Measurements from ENCODE around the gene SULT1E1.

The SULT1E1 gene

GRCh38 chr4:69860052-69860451, at the start of gene SULT1E1:
SULT1E1 (minus strand) TSS chr4:69860145; CDS start chr4:69857644, 2,501 bp downstream.
- DNase-seq = no peak

DNA sequence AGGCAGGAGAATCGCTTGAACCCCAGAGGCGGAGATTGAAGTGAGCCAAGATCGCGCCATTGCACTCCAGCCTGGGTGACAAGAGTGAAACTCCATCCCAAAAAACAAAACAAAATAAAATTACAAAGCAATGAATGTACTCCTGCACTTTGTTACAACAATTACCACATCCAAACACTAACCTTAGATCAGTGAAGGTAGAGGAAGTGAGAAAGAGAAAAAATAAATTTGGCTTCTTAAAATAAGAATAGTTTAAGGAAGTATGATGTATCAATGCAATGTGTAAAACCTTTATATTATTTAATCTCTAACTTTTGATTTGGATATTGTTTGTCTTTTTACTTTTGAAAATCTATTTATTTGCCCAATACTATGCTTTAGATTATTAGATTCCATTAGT, 49.2 kb upstream of the SULT1E1 start:
- no peak for DNase-seq

DNA sequence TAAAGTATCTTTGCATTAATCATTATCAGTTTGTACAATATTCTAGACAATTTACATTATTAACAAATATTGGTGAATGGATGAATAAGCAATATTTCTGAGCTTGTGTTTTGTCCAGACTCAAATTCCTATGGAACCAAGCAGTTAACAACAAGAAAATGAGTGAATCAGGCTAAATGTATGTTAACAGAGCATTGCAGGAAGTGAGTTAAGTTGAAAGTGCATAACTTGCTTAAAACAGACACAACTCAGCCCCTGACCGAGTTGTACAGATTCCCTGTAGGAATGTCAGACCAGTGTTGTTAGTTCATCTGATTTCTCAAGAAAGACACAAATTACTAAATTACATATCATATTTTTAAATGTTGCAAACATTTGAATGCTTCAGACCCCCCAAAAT, 47.2 kb upstream of the SULT1E1 start:
- no peak for DNase-seq

GRCh38 chr4:69896530-69897116, 36.7 kb upstream of the SULT1E1 start:
- DNase-seq = no peak

DNA sequence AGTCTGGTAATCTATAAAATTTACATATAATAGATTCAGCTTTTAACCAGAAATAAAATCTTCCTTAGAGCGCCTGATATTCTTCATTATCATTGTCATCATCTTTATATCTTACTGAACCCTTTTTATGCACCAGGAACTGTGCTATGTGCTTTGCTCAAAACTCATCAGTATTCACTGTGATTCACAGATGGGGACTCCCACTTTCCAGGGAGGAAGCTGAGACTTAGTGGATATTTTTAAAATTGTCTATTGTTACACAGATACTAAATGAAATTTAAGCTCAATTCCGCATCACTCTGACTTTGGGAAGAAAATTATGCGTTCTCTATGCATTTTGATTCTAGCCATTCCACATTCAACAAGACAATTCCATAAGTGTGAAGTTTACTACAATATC, 34.8 kb upstream of the SULT1E1 start:
- no peak for DNase-seq

- no peak for DNase-seq
Measured at GRCh38 chr4:69894186-69894585, 34.2 kb upstream of the SULT1E1 start.

GRCh38 chr4:69888336-69888735, 28.4 kb upstream of the SULT1E1 start:
- DNase-seq = no peak

GRCh38 chr4:69882150-69882549, 22.2 kb upstream of the SULT1E1 start:
- DNase-seq = no peak

DNA sequence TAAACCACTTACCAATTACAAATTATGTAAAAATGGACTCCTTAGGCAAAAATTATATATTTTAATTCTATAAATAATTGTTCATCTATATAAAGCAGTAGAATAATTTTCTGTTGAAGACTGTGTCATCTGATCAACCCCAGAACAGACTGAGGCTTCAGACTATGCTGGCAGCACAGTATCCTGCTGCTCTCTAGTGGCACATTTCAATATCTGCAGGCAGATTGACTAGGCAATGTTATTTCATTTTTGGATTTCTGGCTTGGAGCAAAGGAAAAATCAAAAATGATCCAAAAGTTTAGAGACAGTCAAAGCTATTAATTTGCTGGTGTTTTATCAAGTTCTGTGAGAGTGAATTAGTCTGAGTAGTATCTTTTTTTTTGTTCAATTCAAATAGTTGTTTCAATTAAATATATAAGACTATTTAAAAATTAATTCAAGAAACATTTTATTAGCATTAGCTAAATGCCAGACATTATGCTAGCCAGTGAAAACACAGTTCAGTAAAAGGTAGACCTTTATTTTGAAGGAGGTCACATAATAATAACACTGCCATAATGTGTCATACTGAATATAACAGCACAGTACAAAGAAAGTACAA, 21.3 kb upstream of the SULT1E1 start:
- peak in 12 of 51 donors; percentile 0 to 27 (median 2) for DNase-seq

- no peak for DNase-seq
Measured at GRCh38 chr4:69878250-69878649, 18.3 kb upstream of the SULT1E1 start.

GRCh38 chr4:69877453-69877852, 17.5 kb upstream of the SULT1E1 start:
- no peak for DNase-seq

- no peak for DNase-seq
Measured at GRCh38 chr4:69876071-69876470, 16.1 kb upstream of the SULT1E1 start.

DNA sequence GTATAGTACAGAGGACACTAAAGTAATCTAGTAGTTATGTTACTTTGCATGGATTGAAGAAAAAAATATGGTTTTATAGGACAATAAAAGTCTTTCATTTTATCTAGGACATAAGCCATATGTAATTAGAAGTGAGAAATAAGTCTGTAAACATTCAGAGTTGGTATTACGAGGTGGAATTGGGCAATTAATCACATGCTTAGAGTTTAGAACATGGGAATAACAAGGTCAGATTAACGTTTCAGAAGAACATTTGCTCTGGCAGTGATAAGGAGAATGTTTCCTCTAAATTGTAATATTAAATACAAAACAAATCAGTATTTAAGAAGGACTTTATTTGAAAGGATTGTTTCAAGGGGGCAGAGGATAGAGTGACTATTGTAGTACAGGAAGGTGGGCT, 15.6 kb upstream of the SULT1E1 start:
- no peak for DNase-seq

GRCh38 chr4:69874507-69874906, 14.6 kb upstream of the SULT1E1 start:
- DNase-seq = no peak

- no peak for DNase-seq
Measured at GRCh38 chr4:69861756-69862155, 1.8 kb upstream of the SULT1E1 start.

DNA sequence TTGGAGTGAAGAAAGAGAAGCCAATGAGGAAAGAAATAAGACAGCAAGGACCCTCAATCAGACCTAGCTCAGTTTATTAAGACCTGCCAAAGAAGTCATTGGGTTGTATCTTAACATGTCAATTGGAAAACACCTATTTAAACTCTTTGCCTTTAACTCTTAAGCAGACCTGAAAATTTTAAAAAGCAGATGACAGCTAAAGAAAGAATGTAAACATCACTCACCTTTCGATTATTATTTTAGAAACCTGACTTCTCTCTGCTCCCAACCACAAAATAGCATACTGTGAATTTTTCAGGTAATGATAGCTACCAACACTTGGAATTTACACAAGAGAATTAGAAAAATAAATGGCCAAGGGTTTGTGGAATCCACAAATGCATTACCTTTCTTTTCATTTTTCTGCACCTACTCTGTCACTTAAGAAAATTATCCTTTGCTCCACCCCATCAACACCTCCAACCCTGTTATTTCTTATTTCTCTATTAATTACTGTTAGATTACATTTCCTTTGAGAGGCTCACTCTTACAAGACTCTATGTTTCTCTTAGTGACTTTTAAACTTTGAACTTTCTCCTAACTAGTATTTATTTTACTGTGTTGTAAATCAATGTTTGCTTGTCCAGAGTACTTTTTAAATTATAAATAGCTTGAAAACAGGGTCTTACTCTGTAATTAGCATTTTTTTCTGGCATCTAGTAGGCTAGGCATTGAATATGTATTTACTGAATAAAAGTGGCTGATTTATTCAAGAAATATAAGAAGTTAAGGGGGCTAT, 765 bp upstream of the SULT1E1 start:
- no peak for DNase-seq

DNA sequence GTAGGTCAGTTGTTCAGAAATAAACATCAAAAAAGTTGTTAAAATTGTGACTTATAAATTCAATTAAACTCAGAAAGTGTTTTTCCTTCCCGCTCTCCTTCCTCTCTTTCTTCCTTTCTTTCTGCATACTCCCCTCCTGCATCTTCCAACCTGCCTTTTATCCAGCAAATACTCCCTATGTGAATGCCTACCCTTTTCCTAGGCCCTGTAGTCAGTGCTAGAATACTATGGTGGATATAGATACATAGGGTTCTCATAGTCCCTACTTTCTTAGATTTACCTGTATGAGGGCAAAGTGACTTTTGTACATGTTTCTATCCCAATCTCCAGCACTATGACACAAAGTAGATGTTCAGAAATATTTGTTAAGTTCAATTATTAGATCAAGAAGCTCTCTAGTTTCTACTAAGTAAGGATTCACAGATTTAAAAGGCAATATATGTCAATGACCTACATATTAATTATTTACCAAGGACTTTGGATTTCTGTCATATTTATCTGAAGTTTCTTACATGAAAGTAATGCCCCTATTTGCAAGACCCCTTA, 732 bp downstream of the SULT1E1 start:
- DNase-seq = no peak

DNA sequence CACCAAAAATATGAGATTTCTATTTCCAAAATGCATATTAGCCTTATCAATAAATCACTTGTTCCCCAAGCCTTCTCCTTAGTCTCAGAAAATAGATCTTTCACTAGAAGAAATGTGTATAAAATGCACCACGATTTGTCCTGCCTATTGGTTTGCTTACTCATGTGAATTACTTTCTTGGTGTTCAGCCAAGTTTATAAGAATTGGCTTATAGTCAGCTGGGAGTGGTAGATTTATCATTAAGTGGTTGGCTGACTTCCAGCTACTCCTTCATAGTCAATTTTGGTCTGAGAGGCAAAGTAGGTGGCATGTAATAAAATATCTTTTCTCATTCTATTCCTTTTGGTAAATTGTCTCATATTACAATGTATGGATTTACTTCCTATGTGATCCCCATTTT, 1.3 kb downstream of the SULT1E1 start:
- DNase-seq = no peak

DNA sequence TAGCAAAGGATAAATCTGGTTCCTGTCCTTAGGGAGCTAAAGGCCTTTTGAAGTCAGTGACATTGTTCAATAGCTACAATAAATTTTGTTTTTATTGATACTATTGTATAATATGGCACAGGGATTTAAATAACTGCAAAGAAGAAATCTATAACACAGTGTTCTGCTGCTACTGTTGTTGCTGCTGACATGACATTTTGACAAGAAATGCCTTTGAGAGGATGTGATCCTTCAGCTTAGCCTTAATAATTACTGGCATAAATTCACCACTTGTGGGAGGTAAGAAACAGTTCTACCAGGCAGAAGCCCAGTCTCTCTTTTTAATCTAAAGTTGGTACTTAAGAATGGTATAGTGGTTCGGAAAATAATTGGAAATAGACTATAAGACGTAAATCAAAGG, 4.1 kb downstream of the SULT1E1 start:
- no peak for DNase-seq

DNA sequence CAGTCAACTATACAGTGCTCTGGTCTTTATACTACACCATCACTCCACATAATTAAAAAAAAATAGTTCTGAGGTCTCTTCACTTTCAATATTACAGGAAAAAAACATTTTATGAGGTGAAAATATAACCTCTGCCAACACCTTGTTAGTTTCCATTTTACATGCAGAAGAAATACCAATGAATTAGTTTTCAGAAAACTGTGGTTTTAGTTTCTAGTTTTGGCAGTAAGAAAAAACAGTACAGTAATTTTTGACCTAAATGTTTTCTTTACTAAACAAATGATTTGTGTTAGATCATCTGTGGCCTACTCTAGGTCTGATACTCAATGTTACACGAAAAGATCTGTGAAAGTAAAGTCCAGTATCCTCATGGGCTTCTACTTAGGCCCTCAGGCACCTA, 10.0 kb downstream of the SULT1E1 start:
- no peak for DNase-seq

- no peak for DNase-seq
Measured at GRCh38 chr4:69849297-69849696, 10.6 kb downstream of the SULT1E1 start.

- no peak for DNase-seq
Measured at GRCh38 chr4:69848028-69848427, 11.9 kb downstream of the SULT1E1 start.

- no peak for DNase-seq
Measured at GRCh38 chr4:69843932-69844331, 16.0 kb downstream of the SULT1E1 start.

All from hypothalamus (tissue), 51 donors.